Measurements from ENCODE around the gene RNF223. TPM values are rescaled to one million over a fixed set of nuclear protein-coding genes. Genes with fewer than 3 reads are reported as not detected.

RNF223 gene
- total and polyA plus RNA-seq, 10 donors: not detected

DNA sequence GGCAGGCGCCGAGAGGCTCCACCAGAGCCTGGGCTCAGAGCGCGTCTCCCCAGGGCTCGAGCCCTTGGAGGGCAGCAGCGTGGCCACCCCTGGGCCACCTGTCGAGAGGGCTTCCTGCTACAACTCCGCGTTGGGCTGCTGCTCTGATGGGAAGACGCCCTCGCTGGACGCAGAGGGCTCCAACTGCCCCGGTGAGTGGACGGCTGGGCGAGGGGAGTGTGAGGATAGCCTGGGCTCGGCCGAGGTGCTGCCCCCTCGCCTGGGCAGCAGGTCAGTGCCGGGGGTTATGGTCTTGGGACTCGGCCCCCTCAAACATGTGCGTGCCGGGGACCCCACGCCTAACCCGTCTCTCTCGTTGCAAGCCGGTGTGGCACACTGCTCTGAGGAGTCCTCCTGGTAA, 27.3 kb downstream of the RNF223 start:
- H3K9me3 ChIP-seq: peaks cover 0 to 3% (median 0%) of the 10 kb centered on the region in 8 donors
- DNase-seq: no peak
- no peak overlapping the region for H3K4me3 ChIP-seq
- no peaks in the 10 kb centered on the region for H3K27me3 ChIP-seq (replicated peaks in 1 of 7)
- peaks cover 0 to 56% (median 2%) of the 10 kb centered on the region in 6 donors for H3K36me3 ChIP-seq
- H3K4me1 ChIP-seq: no peaks in the 10 kb centered on the region
- H3K27ac ChIP-seq: no peak overlapping the region
- no peak for TF ChIP-seq POLR2AphosphoS5 (IDR thresholded peaks at IDR 0.05)
- TF ChIP-seq POLR2A (IDR thresholded peaks at IDR 0.05): no peak
- TF ChIP-seq, protein P1, sequence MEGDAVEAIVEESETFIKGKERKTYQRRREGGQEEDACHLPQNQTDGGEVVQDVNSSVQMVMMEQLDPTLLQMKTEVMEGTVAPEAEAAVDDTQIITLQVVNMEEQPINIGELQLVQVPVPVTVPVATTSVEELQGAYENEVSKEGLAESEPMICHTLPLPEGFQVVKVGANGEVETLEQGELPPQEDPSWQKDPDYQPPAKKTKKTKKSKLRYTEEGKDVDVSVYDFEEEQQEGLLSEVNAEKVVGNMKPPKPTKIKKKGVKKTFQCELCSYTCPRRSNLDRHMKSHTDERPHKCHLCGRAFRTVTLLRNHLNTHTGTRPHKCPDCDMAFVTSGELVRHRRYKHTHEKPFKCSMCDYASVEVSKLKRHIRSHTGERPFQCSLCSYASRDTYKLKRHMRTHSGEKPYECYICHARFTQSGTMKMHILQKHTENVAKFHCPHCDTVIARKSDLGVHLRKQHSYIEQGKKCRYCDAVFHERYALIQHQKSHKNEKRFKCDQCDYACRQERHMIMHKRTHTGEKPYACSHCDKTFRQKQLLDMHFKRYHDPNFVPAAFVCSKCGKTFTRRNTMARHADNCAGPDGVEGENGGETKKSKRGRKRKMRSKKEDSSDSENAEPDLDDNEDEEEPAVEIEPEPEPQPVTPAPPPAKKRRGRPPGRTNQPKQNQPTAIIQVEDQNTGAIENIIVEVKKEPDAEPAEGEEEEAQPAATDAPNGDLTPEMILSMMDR (IDR thresholded peaks at IDR 0.05 in 8 of 11, conservative IDR thresholded peaks at IDR 0.05 in 3 of 11): no peak
- 93 to 97% (median 94%) methylated on average over 17 to 26 of the region's 26 CpGs for WGBS, 5 donors
- intact Hi-C loops (cut with DNase I; ENCODE audit: low total_unique reads): no loop called here

DNA sequence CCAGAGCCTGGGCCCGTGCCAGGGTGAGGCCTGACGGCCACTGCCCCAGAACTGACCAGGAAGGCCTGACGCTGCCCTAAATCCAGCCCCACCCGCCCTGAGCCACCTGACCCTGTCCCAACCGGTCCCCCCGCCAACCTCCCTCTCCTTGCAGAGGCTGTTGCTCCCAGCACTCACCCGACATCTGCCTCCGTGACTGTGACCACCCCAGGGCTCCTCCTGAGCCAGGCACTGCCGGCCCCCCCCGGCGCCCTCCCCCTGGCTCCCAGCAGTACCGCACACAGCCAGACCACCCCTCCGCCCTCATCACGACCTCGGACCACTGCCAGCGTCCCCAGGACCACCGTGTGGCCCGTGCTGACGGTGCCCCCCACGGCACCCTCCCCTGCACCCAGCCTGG, 27.9 kb downstream of the RNF223 start:
- 92 to 96% (median 94%) methylated on average over 15 to 20 of the region's 20 CpGs for WGBS, 5 donors
- Histone ChIP-seq H3K4me3 (no peak overlapping the region), H3K9me3 (peaks cover 0 to 3% (median 0%) of the 10 kb centered on the region in 8 donors), H3K36me3 (peaks cover 0 to 51% (median 0%) of the 10 kb centered on the region in 6 donors), H3K4me1 (no peaks in the 10 kb centered on the region), H3K27ac (no peak overlapping the region), H3K27me3 (replicated peaks in 1 of 7) (peaks cover 0 to 1% (median 0%) of the 10 kb centered on the region in 7 donors)
- intact Hi-C loops (cut with DNase I; ENCODE audit: low total_unique reads): no loop called here
- no peak for TF ChIP-seq POLR2A (IDR thresholded peaks at IDR 0.05)
- TF ChIP-seq, protein P1 (IDR thresholded peaks at IDR 0.05 in 8 of 11, conservative IDR thresholded peaks at IDR 0.05 in 3 of 11): no peak
- DNase-seq: no peak

DNA sequence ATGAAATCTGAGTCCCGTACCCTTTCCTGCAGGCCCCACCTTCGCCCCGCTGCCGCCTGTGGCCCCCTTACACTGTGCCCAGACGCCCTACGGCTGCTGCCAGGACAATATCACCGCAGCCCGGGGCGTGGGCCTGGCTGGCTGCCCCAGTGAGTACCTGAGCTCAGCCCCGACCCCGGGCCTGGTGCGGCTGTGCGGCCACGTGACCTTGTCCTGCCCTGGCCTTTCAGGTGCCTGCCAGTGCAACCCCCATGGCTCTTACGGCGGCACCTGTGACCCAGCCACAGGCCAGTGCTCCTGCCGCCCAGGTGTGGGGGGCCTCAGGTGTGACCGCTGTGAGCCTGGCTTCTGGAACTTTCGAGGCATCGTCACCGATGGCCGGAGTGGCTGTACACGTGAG, 29.0 kb downstream of the RNF223 start:
- 94 to 98% (median 95%) methylated on average over 9 to 23 of the region's 23 CpGs for WGBS, 5 donors
- peaks cover 5 to 6% (median 5%) of the 10 kb centered on the region in 6 donors for H3K4me1 ChIP-seq
- no peak overlapping the region for H3K4me3 ChIP-seq
- H3K9me3 ChIP-seq: peaks cover 0 to 3% (median 0%) of the 10 kb centered on the region in 8 donors
- peaks cover 0 to 10% (median 4%) of the 10 kb centered on the region in 7 donors for H3K27me3 ChIP-seq (replicated peaks in 1 of 7)
- peaks cover 0 to 40% (median 0%) of the 10 kb centered on the region in 6 donors for H3K36me3 ChIP-seq
- intact Hi-C loops (cut with DNase I; ENCODE audit: low total_unique reads): no loop called here
- TF ChIP-seq POLR2AphosphoS5 (IDR thresholded peaks at IDR 0.05): no peak
- TF ChIP-seq, protein P1 (IDR thresholded peaks at IDR 0.05 in 8 of 11, conservative IDR thresholded peaks at IDR 0.05 in 3 of 11): no peak
- TF ChIP-seq POLR2A (IDR thresholded peaks at IDR 0.05): no peak
- no peak overlapping the region for H3K27ac ChIP-seq
- no peak for DNase-seq

GRCh38 chr1:1044455-1045078, 29.5 kb downstream of the RNF223 start:
- H3K4me1 ChIP-seq: peaks cover 10 to 12% (median 11%) of the 10 kb centered on the region in 6 donors

More at GRCh38 chr1:1044455-1045078, 29.5 kb downstream of the RNF223 start:
- Histone ChIP-seq H3K36me3 (peaks cover 0 to 39% (median 0%) of the 10 kb centered on the region in 6 donors), H3K27me3 (replicated peaks in 1 of 7) (peaks cover 0 to 16% (median 9%) of the 10 kb centered on the region in 7 donors), H3K4me3 (no peak overlapping the region), H3K9me3 (peaks cover 0 to 3% (median 0%) of the 10 kb centered on the region in 8 donors), H3K27ac (no peak overlapping the region)
- no peak for TF ChIP-seq POLR2A (IDR thresholded peaks at IDR 0.05)
- TF ChIP-seq POLR2AphosphoS5 (IDR thresholded peaks at IDR 0.05): no peak
- TF ChIP-seq, protein P1 (IDR thresholded peaks at IDR 0.05 in 8 of 11, conservative IDR thresholded peaks at IDR 0.05 in 3 of 11): no peak
- 90 to 94% (median 92%) methylated on average over 25 to 34 of the region's 34 CpGs for WGBS, 5 donors
- intact Hi-C loops (cut with DNase I; ENCODE audit: low total_unique reads): no loop called here
- no peak for DNase-seq

Measured in spleen (tissue), 11 donors.